ENCODE measurements around the gene DLGAP1. TPM values are rescaled to one million over a fixed set of nuclear protein-coding genes. Genes with fewer than 3 reads are reported as not detected.

The DLGAP1 gene
- polyA plus RNA-seq, 1 donor from 2014 or later: 4.5 TPM

- no peaks in the 10 kb centered on the region for H3K9me3 ChIP-seq (ENCODE audit: low read length)
- no peak overlapping the region for H2AFZ ChIP-seq (ENCODE audit: low read depth, low read length)
- no peaks in the 10 kb centered on the region for H3K79me2 ChIP-seq (replicated peaks; ENCODE audit: insufficient read depth, low read length)
- H3K9ac ChIP-seq (ENCODE audit: low read length): no peak overlapping the region
- no peaks in the 10 kb centered on the region for H4K20me1 ChIP-seq (ENCODE audit: insufficient read depth)
- H3K36me3 ChIP-seq (ENCODE audit: insufficient read depth, low read length): no peaks in the 10 kb centered on the region
- TF ChIP-seq TAF1 (IDR thresholded peaks at IDR 0.05; ENCODE audit: low read depth) (no peak), MXI1 (conservative IDR thresholded peaks at IDR 0.05; ENCODE audit: poor library complexity, severe bottlenecking) (no peak), EZH2 (IDR thresholded peaks at IDR 0.05; ENCODE audit: borderline replicate concordance, insufficient read depth, low read length, poor library complexity, severe bottlenecking) (no peak), SMC3 (conservative IDR thresholded peaks at IDR 0.05; ENCODE audit: poor library complexity) (no peak), POLR2AphosphoS5 (IDR thresholded peaks at IDR 0.05) (no peak), EP300 (conservative IDR thresholded peaks at IDR 0.05; ENCODE audit: poor library complexity, severe bottlenecking) (no peak), CTCF (IDR thresholded peaks at IDR 0.05; ENCODE audit: poor library complexity, severe bottlenecking) (no peak), RAD21 (conservative IDR thresholded peaks at IDR 0.05) (no peak)
- TF ChIP-seq, protein P1, sequence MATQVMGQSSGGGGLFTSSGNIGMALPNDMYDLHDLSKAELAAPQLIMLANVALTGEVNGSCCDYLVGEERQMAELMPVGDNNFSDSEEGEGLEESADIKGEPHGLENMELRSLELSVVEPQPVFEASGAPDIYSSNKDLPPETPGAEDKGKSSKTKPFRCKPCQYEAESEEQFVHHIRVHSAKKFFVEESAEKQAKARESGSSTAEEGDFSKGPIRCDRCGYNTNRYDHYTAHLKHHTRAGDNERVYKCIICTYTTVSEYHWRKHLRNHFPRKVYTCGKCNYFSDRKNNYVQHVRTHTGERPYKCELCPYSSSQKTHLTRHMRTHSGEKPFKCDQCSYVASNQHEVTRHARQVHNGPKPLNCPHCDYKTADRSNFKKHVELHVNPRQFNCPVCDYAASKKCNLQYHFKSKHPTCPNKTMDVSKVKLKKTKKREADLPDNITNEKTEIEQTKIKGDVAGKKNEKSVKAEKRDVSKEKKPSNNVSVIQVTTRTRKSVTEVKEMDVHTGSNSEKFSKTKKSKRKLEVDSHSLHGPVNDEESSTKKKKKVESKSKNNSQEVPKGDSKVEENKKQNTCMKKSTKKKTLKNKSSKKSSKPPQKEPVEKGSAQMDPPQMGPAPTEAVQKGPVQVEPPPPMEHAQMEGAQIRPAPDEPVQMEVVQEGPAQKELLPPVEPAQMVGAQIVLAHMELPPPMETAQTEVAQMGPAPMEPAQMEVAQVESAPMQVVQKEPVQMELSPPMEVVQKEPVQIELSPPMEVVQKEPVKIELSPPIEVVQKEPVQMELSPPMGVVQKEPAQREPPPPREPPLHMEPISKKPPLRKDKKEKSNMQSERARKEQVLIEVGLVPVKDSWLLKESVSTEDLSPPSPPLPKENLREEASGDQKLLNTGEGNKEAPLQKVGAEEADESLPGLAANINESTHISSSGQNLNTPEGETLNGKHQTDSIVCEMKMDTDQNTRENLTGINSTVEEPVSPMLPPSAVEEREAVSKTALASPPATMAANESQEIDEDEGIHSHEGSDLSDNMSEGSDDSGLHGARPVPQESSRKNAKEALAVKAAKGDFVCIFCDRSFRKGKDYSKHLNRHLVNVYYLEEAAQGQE (IDR thresholded peaks at IDR 0.05; ENCODE audit: borderline replicate concordance): no peak
- H3K27me3 ChIP-seq (ENCODE audit: insufficient read depth, low read depth, low read length): no peaks in the 10 kb centered on the region
- no peak overlapping the region for H3K4me2 ChIP-seq (ENCODE audit: low read length)
- no peak overlapping the region for H3K27ac ChIP-seq (ENCODE audit: low read length)
- no peaks in the 10 kb centered on the region for H3F3A ChIP-seq (ENCODE audit: insufficient read depth, low read length, poor library complexity, severe bottlenecking)
- H3K9me2 ChIP-seq (ENCODE audit: insufficient read depth, low read length): no peaks in the 10 kb centered on the region
- no peak overlapping the region for H3K4me3 ChIP-seq (ENCODE audit: low read length)
Measured at GRCh38 chr18:3466045-3466444, 989.1 kb downstream of the DLGAP1 start.

DNA sequence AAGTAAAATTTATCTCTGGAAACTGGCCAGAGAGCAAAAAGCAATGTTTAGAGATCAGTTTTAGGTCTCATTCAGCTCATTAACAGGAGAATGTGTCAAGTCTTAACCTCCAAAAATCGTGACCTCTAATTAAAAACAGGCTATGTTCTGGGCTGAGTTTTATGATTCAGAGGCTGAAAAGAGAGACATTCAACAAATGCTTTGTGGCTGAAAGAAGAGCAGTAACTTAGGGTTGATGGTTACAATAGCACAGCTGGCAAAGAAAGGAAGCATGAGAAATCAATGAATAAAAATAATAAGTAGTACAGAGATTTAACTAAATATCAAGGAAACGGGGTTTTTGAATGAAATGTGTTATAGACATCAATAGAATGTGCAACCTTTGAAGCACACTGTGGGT lies 992.1 kb downstream of the DLGAP1 start:
- Histone ChIP-seq H4K20me1 (ENCODE audit: insufficient read depth) (no peaks in the 10 kb centered on the region), H2AFZ (ENCODE audit: low read depth, low read length) (no peak overlapping the region), H3F3A (ENCODE audit: insufficient read depth, low read length, poor library complexity, severe bottlenecking) (no peaks in the 10 kb centered on the region), H3K79me2 (replicated peaks; ENCODE audit: insufficient read depth, low read length) (peaks cover 15% of the 10 kb centered on the region), H3K9me3 (ENCODE audit: low read length) (no peaks in the 10 kb centered on the region), H3K4me3 (ENCODE audit: low read length) (no peak overlapping the region), H3K9me2 (ENCODE audit: insufficient read depth, low read length) (no peaks in the 10 kb centered on the region), H3K4me2 (ENCODE audit: low read length) (no peak overlapping the region), H3K9ac (ENCODE audit: low read length) (no peak overlapping the region), H3K27ac (ENCODE audit: low read length) (no peak overlapping the region), H3K36me3 (ENCODE audit: insufficient read depth, low read length) (no peaks in the 10 kb centered on the region), H3K27me3 (ENCODE audit: insufficient read depth, low read depth, low read length) (no peaks in the 10 kb centered on the region)
- TF ChIP-seq, protein P1 (IDR thresholded peaks at IDR 0.05; ENCODE audit: borderline replicate concordance): no peak
- TF ChIP-seq POLR2AphosphoS5 (IDR thresholded peaks at IDR 0.05) (no peak), RAD21 (conservative IDR thresholded peaks at IDR 0.05) (no peak), EP300 (conservative IDR thresholded peaks at IDR 0.05; ENCODE audit: poor library complexity, severe bottlenecking) (no peak), EZH2 (IDR thresholded peaks at IDR 0.05; ENCODE audit: borderline replicate concordance, insufficient read depth, low read length, poor library complexity, severe bottlenecking) (no peak), TAF1 (IDR thresholded peaks at IDR 0.05; ENCODE audit: low read depth) (no peak), MXI1 (conservative IDR thresholded peaks at IDR 0.05; ENCODE audit: poor library complexity, severe bottlenecking) (no peak), CTCF (IDR thresholded peaks at IDR 0.05; ENCODE audit: poor library complexity, severe bottlenecking) (no peak), SMC3 (conservative IDR thresholded peaks at IDR 0.05; ENCODE audit: poor library complexity) (no peak)

Measured in neural cell (in vitro differentiated cells).